Stimulated activated CD8-positive, alpha-beta memory T cell treated with anti-CD3 and anti-CD28 coated beads, Interleukin-2, amount 100 ng/mL, for 1 hour (primary cell): Measurements from ENCODE around the gene PRRX2.
"Not testable (repeated sequence)": the region's sequence is repeated elsewhere in the genome, so short reads cannot be mapped to it uniquely, and the experiment has no call there.

ENCODE experiments used
- DNase-seq, 2 donors: peaks; one replicate each; pipeline ENCODE4 v3.0.0-alpha.2; 2020; ENCODE audit warnings: low read depth in 2 of 2

Gene PRRX2

GRCh38 chr9:129636343-129636742 lies 29.1 kb upstream of the PRRX2 start:
- DNase-seq: not testable (repeated sequence)

GRCh38 chr9:129637102-129637501 lies 28.3 kb upstream of the PRRX2 start:
- DNase-seq: no peak

- no peak for DNase-seq
Observed at GRCh38 chr9:129637673-129638439, 27.6 kb upstream of the PRRX2 start.

GRCh38 chr9:129639034-129639630 lies 26.3 kb upstream of the PRRX2 start:
- DNase-seq: no peak

- DNase-seq: no peak
Observed at GRCh38 chr9:129639756-129640085, 25.7 kb upstream of the PRRX2 start.

- DNase-seq: no peak
Observed at GRCh38 chr9:129640086-129640870, 25.2 kb upstream of the PRRX2 start.

- no peak for DNase-seq
Observed at GRCh38 chr9:129640871-129641749, 24.3 kb upstream of the PRRX2 start.

GRCh38 chr9:129641750-129642585 lies 23.5 kb upstream of the PRRX2 start, which contains the start of gene ASB6:
Gene ASB6 (minus strand): TSS chr9:129642151. CDS start chr9:129641999, 152 bp downstream.
- peak; percentile 85 to 90 for DNase-seq

GRCh38 chr9:129643706-129644105 lies 21.7 kb upstream of the PRRX2 start:
- DNase-seq: no peak

GRCh38 chr9:129644365-129644764 lies 21.1 kb upstream of the PRRX2 start:
- DNase-seq: no peak

GRCh38 chr9:129644902-129645301 lies 20.5 kb upstream of the PRRX2 start:
- DNase-seq: no peak

- no peak for DNase-seq
Observed at GRCh38 chr9:129646252-129646651, 19.2 kb upstream of the PRRX2 start.

- no peak for DNase-seq
Observed at GRCh38 chr9:129646654-129647053, 18.8 kb upstream of the PRRX2 start.

GRCh38 chr9:129647635-129648034 lies 17.8 kb upstream of the PRRX2 start:
- DNase-seq: no peak

- DNase-seq: no peak
Observed at GRCh38 chr9:129648092-129648763, 17.2 kb upstream of the PRRX2 start.

- DNase-seq: no peak
Observed at GRCh38 chr9:129648764-129649115, 16.7 kb upstream of the PRRX2 start.

- no peak for DNase-seq
Observed at GRCh38 chr9:129649726-129650679, 15.4 kb upstream of the PRRX2 start.

- no peak for DNase-seq
Observed at GRCh38 chr9:129650680-129651235, 14.7 kb upstream of the PRRX2 start.
